Stimulated activated CD8-positive, alpha-beta memory T cell treated with anti-CD3 and anti-CD28 coated beads, Interleukin-4, amount 100 ng/mL, for 24 hours (primary cell): ENCODE results near the gene SORL1.

Experiments
- DNase-seq: peaks from one replicate; pipeline ENCODE4 v3.0.0-alpha.2; 2020; ENCODE audit warnings: low read depth

The SORL1 gene

GRCh38 chr11:121590772-121591404, 138.8 kb downstream of the SORL1 start:
- DNase-seq: no peak

- DNase-seq: peak; percentile 35
Observed at GRCh38 chr11:121591405-121592033, 139.4 kb downstream of the SORL1 start.

GRCh38 chr11:121592708-121593107, 140.6 kb downstream of the SORL1 start:
- DNase-seq: no peak

GRCh38 chr11:121595717-121596161, 143.6 kb downstream of the SORL1 start:
- DNase-seq: no peak

GRCh38 chr11:121596195-121597155, 144.4 kb downstream of the SORL1 start:
- no peak for DNase-seq

- DNase-seq: no peak
Observed at GRCh38 chr11:121603316-121603715, 151.2 kb downstream of the SORL1 start.

- DNase-seq: no peak
Observed at GRCh38 chr11:121604152-121604551, 152.0 kb downstream of the SORL1 start.

GRCh38 chr11:121606354-121606753, 154.2 kb downstream of the SORL1 start:
- DNase-seq: no peak

- no peak for DNase-seq
Observed at GRCh38 chr11:121607341-121607740, 155.2 kb downstream of the SORL1 start.

- no peak for DNase-seq
Observed at GRCh38 chr11:121608545-121609098, 156.5 kb downstream of the SORL1 start.

GRCh38 chr11:121610706-121611105, 158.6 kb downstream of the SORL1 start:
- no peak for DNase-seq

- no peak for DNase-seq
Observed at GRCh38 chr11:121611242-121611641, 159.1 kb downstream of the SORL1 start.

- DNase-seq: no peak
Observed at GRCh38 chr11:121613724-121614123, 161.6 kb downstream of the SORL1 start.

- no peak for DNase-seq
Observed at GRCh38 chr11:121614636-121615240, 162.6 kb downstream of the SORL1 start.

- no peak for DNase-seq
Observed at GRCh38 chr11:121615501-121615900, 163.4 kb downstream of the SORL1 start.

- DNase-seq: no peak
Observed at GRCh38 chr11:121618516-121618915, 166.4 kb downstream of the SORL1 start.

- no peak for DNase-seq
Observed at GRCh38 chr11:121625777-121626506, 173.8 kb downstream of the SORL1 start.

- DNase-seq: no peak
Observed at GRCh38 chr11:121626507-121626875, 174.4 kb downstream of the SORL1 start.

- no peak for DNase-seq
Observed at GRCh38 chr11:121626980-121627379, 174.9 kb downstream of the SORL1 start.

GRCh38 chr11:121630041-121630440, 177.9 kb downstream of the SORL1 start:
- DNase-seq: no peak

- no peak for DNase-seq
Observed at GRCh38 chr11:121631456-121631855, 179.3 kb downstream of the SORL1 start.
